ENCODE results near the gene RNU6-8.

DNA sequence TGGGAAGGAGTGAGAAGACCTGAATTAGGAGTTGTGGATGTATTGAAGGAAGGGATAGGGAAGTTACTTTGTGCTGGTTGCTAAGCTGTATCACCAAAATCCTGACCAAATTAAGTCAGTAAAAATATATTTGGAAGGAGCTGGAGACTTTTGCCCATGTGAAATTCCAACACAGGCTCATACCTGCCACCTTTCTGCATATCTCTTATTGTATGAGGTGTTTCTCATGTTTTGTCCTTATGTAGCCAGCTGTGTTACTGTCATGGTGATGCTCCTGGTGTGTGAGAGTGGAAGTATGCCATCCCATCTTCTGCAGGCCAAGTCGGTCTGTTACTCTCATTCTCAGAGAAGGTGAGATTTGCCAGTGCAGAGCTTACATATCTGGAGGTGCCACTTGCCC, 29.4 kb upstream of the RNU6-8 start:
- TF ChIP-seq CTCF (IDR thresholded peaks at IDR 0.05): no peak
- TF ChIP-seq EZH2 (IDR thresholded peaks at IDR 0.05; ENCODE audit: borderline replicate concordance, insufficient read depth, low read depth, low read length, poor library complexity, severe bottlenecking): no peak
